PC-9 (cell line): Measurements from ENCODE around the gene TIPRL. TPM values are rescaled to one million over a fixed set of nuclear protein-coding genes. Genes with fewer than 3 reads are reported as not detected.

Experiments
- BruUV-seq: library from RNA; stranded (reverse); fragments of 400-500 nt; replicated peaks from 2 replicates; lab custom pipeline; 2021; lab: Mats Ljungman, UMichigan
- CTCF ChIA-PET: fragments of 300-600 bp; sonication (Branson Sonifier 250); formaldehyde crosslinking; loops from one replicate; lab custom pipeline; 2022; ENCODE audit warnings: antibody characterized with exemption; lab: Charles Lee
- POLR2A ChIA-PET: fragments of 300-600 bp; sonication (Branson Sonifier 250); formaldehyde crosslinking; loops from one replicate; lab custom pipeline; 2022; ENCODE audit warnings: antibody characterized with exemption; ENCODE audit not compliant: unreplicated experiment; lab: Charles Lee
- DNase-seq, 2 experiments: peaks; one replicate each; pipeline versions ENCODE4 v3.0.0 to v3.0.0-alpha.2; 2015 to 2022; ENCODE audit warnings: mixed read lengths in 1 of 2
- H2AFZ ChIP-seq: fragments of 200-600 bp; sonication (generic); 2 replicates; pipeline ENCODE4 v1.8.1; 2017; ENCODE audit warnings: antibody characterized with exemption
- H3F3A ChIP-seq: fragments of 200-600 bp; sonication (generic); 2 replicates; pipeline ENCODE4 v1.8.1; 2017; ENCODE audit warnings: antibody characterized with exemption, mild to moderate bottlenecking, low read depth; ENCODE audit not compliant: insufficient read depth
- H3K27ac ChIP-seq: fragments of 200-600 bp; sonication (generic); 2 replicates; pipeline ENCODE4 v1.6.1; 2016; ENCODE audit warnings: mixed run types
- H3K27me3 ChIP-seq: fragments of 200-600 bp; sonication (generic); 2 replicates; pipeline ENCODE4 v1.6.1; 2016; ENCODE audit warnings: low read depth, mixed run types; ENCODE audit not compliant: insufficient read depth
- H3K36me3 ChIP-seq: fragments of 200-600 bp; sonication (generic); 2 replicates; pipeline ENCODE4 v1.6.1; 2016; ENCODE audit warnings: low read depth, mixed run types
- H3K4me1 ChIP-seq: fragments of 200-600 bp; sonication (generic); replicated peaks from 2 replicates; pipeline ENCODE4 v1.6.1; 2016; ENCODE audit warnings: mixed run types; ENCODE audit not compliant: insufficient read depth
- H3K4me2 ChIP-seq: fragments of 200-600 bp; sonication (generic); 2 replicates; pipeline ENCODE4 v1.6.1; 2017; ENCODE audit warnings: mixed run types
- H3K4me3 ChIP-seq: fragments of 200-600 bp; sonication (generic); 2 replicates; pipeline ENCODE4 v1.6.1; 2016; ENCODE audit warnings: mixed run types
- H3K79me2 ChIP-seq: fragments of 200-600 bp; sonication (generic); 2 replicates; pipeline ENCODE4 v1.6.1; 2017; ENCODE audit warnings: low read depth, mixed run types
- H3K9me2 ChIP-seq: fragments of 200-600 bp; sonication (generic); 2 replicates; pipeline ENCODE4 v1.8.1; 2017; ENCODE audit warnings: mild to moderate bottlenecking; ENCODE audit not compliant: insufficient read depth
- H3K9me3 ChIP-seq: fragments of 200-600 bp; sonication (generic); 2 replicates; pipeline ENCODE4 v1.8.1; 2016; ENCODE audit warnings: low read depth; ENCODE audit not compliant: insufficient read depth
- H4K20me1 ChIP-seq: fragments of 200-600 bp; sonication (generic); 2 replicates; pipeline ENCODE4 v1.8.1; 2017; ENCODE audit not compliant: insufficient read depth
- CTCF ChIP-seq: fragments of 200-600 bp; sonication (generic); conservative IDR thresholded peaks from 2 replicates; pipeline ENCODE4 v1.6.1; 2017; ENCODE audit warnings: mixed run types, antibody characterized with exemption, mild to moderate bottlenecking, moderate library complexity
- EZH2 ChIP-seq: fragments of 200-600 bp; sonication (generic); IDR thresholded peaks from 2 replicates; pipeline ENCODE4 v1.8.0; 2017; ENCODE audit warnings: antibody characterized with exemption, low read depth
- intact Hi-C: fragments of 100-400 bp; cut with micrococcal nuclease; formaldehyde crosslinking; loops from one replicate; pipeline ENCODE4 v1.10.0; 2022; ENCODE audit not compliant: unreplicated experiment
- total RNA-seq: library from RNA; stranded (reverse); gene quantifications from 2 replicates; pipeline ENCODE4 v1.2.3, GENCODE V29; 2021

TIPRL gene
- total RNA-seq, 1 experiment from 2014 or later = 47.7 TPM

DNA sequence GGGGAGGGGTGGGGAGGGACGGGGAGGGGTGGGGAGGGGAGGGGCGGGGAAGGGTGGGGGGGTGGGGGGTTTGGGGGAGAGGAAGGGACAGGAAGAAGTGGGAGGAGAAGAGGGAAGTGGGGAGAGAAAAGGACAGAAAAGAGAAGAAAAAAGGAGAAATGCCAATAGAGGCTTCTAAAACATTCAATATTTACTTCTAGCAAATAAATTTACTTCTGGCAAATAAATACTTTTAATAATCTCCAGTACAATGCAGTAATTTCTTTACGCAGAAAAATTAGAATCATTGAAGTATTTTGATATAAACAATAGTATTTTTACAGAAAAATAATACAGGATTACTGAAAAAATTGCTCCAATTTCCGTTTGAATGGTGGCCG lies 32.6 kb upstream of the TIPRL start:
- intact Hi-C loops = no loop called here
- ChIA-PET CTCF (no interaction called here), POLR2A (no interaction called here)
- Histone ChIP-seq H3K9me3 (no peaks in the 10 kb centered on the region), H2AFZ (no peak overlapping the region), H3K27ac (no peak overlapping the region), H3K27me3 (no peaks in the 10 kb centered on the region), H3K4me3 (no peak overlapping the region), H3K4me2 (no peak overlapping the region), H3K9me2 (no peaks in the 10 kb centered on the region), H3K4me1 (no peaks in the 10 kb centered on the region), H3K36me3 (no peaks in the 10 kb centered on the region), H4K20me1 (no peaks in the 10 kb centered on the region), H3K79me2 (no peaks in the 10 kb centered on the region), H3F3A (no peaks in the 10 kb centered on the region)
- BruUV-seq = no TSS peak
- TF ChIP-seq EZH2 (no peak), CTCF (no peak)
- no peak for DNase-seq

- CTCF ChIA-PET = interaction anchor here (0.5 kb wide), 1 partner anchor 1226 kb away, joined by 3 read pairs; no protein-coding TSS in a partner anchor
- Histone ChIP-seq H3K79me2 (no peaks in the 10 kb centered on the region), H3K4me3 (no peak overlapping the region), H3K27me3 (no peaks in the 10 kb centered on the region), H3K27ac (no peak overlapping the region), H3K36me3 (no peaks in the 10 kb centered on the region), H3K9me3 (no peaks in the 10 kb centered on the region), H3K9me2 (no peaks in the 10 kb centered on the region), H4K20me1 (no peaks in the 10 kb centered on the region), H3K4me1 (no peaks in the 10 kb centered on the region), H3K4me2 (no peak overlapping the region), H3F3A (no peaks in the 10 kb centered on the region), H2AFZ (no peak overlapping the region)
- no TSS peak for BruUV-seq
- DNase-seq = no peak
- POLR2A ChIA-PET = no interaction called here
- intact Hi-C loops = no loop called here
- no peak for TF ChIP-seq CTCF
- no peak for TF ChIP-seq EZH2
Measured at GRCh38 chr1:168146626-168147025, 32.1 kb upstream of the TIPRL start.

DNA sequence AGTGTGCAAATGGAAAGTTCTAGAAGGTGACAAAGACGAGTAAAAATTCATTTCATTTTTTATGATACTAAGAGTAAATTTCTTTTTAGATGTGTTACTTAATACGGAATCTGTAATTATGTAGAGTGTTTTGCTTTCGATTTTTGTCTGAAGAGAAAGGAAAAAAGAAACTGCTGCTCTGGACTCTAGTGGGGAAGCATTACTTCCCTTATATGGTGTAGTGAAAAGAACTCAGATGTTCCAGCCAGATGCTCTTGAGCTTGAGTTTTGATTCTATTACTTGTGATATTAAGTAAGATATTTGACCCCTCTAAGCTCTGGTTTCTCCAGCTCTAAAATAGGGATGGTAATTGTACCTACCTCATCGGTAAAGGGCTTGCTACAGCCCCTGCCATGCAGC lies 29.8 kb upstream of the TIPRL start:
- H3K4me1 ChIP-seq = no peaks in the 10 kb centered on the region
- POLR2A ChIA-PET = no interaction called here

More for the DNA sequence above, 29.8 kb upstream of the TIPRL start:
- BruUV-seq = no TSS peak
- Histone ChIP-seq H2AFZ (no peak overlapping the region), H3K4me2 (no peak overlapping the region), H3K36me3 (no peaks in the 10 kb centered on the region), H3K4me3 (no peak overlapping the region), H3K9me3 (no peaks in the 10 kb centered on the region), H3K27ac (no peak overlapping the region), H3K27me3 (no peaks in the 10 kb centered on the region), H3K9me2 (no peaks in the 10 kb centered on the region), H4K20me1 (no peaks in the 10 kb centered on the region), H3F3A (no peaks in the 10 kb centered on the region), H3K79me2 (no peaks in the 10 kb centered on the region)
- intact Hi-C loops = no loop called here
- CTCF ChIA-PET = no interaction called here
- DNase-seq = no peak
- TF ChIP-seq CTCF = no peak
- TF ChIP-seq EZH2 = no peak
